ENCODE data around the gene EFCC1.

Gene EFCC1

DNA sequence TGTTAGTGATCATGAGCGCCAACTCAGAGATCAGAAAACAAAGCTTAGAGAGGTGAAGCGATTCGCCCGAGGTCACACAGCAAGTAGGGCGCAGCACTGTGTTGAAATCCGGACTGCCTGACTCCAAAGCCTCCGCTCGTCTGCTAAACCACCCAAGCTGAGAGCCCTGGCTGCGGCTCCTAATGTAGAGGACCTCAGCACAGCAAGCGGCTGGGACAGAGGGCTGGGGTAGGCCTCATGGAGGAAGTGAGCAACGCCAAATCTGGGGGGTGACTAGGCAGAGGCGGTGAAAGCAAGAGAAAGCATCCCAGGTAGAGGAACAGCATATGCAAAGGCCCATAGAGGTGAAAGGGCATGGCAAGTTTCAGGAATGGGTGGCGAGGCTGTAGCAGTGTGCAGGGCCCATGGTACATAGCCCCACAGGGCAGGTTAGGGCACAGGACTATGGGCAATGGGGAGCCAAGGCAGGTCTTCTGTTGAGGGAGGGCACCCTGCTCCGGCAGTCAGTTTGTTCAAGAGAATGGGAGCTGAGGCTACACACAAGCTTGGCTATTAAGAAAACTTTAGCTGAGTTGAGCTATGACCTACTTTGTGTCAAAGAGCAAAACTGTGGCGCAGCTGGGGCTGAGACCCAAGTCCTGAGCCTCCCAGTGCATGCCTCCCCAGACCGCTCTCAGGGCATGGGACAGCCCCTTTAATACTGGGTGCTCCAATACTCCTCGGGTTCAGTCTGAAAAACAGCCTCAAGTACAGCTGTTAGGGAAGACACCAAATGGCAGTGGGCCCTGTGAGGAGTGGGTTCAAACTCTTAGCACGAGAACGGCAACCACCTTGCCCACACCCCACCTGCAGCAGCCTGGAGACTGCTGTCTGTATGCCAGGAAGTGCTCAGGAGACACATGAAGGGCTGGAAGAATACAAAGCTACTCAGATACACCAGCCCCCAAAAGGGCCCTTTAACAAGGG, 6.2 kb upstream of the EFCC1 start:
- no peak for DNase-seq (ENCODE audit: low read depth in 3 of 3)

DNA sequence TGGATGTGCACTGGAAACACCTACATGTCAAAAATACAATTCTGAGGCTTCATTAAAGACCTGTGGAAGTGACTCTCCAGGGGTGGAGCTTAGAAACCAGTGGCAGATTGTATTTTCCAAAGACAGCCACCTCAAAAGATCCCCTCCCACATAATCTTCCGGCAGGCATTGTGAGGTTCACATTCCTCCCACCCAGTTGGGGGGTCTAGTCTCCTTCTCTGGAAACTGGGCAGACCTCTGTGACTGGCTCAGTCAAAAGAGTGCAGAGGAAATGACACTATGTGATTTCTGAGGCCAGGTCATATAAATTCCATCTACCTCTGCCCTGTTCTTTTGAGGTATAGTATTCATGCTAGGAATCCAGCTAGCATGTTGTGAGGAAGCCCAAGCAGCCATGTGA, 5.4 kb upstream of the EFCC1 start:
- DNase-seq (ENCODE audit: low read depth in 3 of 3), result no peak

DNA sequence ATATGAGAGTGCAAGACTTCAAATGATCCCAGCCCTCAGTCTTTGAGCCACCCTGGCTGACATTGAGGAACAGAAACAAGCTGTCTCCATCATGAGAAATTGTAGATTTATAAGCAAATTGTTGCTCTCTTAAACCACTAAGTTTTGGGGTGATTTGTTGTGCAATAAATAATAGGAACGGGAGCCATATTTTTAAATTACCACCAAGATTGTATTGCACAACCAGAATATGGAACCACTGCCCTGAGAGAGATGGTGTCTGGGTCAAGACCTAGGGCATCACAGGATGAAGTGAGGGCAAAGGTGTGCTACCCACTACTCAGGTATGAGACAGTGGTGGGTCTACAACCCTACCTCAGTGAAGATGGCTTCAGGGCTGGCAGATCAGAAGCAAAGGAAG, 4.9 kb upstream of the EFCC1 start:
- DNase-seq (ENCODE audit: low read depth in 3 of 3), result no peak

DNA sequence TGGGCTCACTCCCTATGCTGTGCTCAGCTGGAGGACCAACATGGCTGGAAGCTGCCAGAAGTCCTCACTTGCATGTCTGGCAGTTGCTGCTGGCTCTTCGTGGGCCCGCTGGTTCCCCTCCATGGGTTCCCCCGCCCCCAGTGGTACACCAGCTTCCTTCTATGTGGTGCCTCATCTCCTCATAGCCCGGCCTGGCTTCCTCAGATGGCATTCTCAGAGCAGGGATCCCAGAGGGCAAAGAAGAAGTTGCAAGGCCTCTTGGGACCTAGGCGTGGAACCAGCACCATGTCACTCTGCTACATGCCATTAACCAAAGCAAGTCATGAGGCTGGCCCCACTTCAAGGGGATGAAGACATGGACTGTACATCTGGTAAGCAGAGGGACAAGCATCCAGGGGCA, 4.4 kb upstream of the EFCC1 start:
- DNase-seq (ENCODE audit: low read depth in 3 of 3), result no peak

DNA sequence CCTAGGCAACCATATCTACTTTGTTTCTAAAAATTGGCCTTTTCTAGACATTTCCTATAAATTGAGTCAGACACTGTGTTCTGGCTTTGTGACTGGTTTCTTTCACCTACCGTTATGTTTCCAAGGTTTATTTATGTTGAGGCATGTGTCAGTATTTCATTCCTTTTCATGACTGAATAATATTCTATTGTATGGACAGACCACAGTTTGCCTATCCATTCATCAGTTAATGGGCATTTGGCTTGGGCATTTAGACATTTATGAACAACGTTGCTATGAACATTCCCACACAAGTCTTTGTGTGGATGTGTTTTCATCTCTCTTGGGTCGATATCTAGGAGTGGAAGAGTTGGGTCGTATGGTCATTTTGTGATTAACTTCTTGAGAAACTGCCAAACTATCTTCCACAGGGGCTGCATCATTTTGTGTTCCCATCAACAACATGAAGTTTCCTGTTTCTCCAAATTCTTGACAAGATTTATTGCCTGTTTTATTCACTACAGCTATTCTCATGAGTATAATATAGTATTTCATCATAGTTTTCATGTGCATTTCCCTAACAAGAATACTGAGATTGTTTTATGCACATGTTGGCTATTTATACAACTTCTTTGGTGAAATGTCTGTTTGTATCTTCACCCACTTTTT, 3.5 kb upstream of the EFCC1 start:
- DNase-seq (ENCODE audit: low read depth in 3 of 3), result no peak

DNA sequence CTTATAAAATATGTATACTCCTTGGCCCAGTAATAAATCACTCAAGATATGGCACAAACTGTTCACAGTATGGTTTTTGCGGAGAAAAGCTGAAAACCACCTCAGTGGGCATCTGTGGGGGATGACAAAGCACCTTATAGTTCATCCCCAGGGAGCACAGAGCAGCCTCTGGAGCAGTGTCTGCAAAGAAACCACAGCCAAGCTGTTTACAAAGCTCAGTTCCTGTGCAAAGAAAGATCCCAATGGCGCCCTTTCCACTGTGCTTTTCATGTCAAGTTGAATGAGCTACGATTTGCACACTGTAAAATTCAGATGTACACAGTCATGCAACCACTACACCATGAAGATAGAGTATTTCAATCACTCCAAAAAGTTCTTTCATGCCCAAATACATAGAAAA, 2.5 kb upstream of the EFCC1 start:
- DNase-seq (ENCODE audit: low read depth in 3 of 3), result no peak

DNA sequence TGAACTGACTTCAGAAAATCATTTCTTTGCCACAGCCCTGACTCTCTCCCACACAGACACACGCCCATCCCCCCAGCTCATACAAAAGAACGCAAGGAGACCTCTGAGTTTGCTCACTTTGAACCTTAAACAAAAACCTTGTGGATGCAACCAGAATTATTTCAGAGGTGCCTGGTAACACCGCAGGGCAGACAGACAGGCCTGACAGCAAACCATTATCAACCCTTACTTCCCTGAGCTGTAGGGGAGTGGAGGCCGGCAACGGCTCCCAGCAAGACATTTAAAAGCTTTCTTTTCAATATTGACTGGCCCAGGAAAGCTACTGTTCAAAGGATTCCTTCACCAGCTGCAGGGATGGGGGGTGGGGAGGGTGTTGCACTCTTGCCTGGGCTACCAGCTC, 2.0 kb upstream of the EFCC1 start:
- no peak for DNase-seq (ENCODE audit: low read depth in 3 of 3)

DNA sequence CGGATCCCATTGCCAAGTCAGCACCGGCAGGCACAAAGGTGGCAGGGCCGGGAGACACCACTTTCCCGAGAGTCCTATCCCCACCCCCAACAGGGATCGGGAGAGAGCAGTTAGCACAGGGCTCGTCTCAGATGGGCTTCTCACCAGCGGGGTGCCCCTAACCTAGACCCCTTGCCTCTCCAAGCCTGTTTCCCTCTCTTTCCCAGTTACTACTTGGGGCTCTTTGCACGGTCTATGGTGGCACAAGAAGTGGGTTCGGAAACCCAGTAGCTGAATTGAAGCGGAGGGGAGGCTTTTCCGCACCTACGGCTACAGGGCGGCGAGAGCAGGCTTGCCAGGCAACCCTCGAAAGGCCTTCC, 383 bp upstream of the EFCC1 start:
- no peak for DNase-seq (ENCODE audit: low read depth in 3 of 3)

DNA sequence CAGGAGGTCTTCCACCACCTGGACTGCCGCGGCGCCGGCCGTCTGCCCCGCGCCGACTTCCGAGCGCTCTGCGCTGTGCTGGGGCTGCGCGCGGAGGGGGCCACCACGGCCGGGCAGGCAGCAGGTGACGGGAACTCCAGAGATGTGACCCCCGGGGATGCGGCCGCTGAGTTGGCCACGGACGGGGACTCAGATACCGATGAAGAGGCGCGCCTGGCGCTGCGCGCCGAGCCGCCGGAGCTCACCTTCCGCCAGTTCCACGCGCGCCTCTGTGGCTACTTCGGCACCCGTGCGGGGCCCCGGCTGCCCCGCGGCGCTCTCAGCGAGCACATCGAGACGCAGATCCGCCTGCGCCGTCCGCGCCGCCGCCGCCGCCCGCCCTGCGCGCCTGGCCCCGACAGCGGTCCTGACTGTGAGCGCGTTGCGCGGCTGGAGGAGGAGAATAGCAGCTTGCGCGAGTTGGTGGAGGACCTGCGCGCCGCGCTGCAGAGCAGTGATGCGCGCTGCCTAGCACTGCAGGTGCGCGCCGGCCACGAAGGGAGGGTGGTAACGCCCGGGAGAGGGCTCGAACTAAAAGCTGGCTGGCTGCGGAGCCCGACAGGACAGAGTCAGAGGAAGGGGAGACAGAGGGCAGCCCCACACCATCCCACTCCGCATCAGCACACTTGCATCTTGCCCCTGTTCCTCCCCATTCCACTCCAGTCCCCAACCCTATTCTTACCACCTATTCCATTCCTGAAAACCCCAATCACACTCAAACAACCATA, 885 bp downstream of the EFCC1 start:
- DNase-seq (ENCODE audit: low read depth in 3 of 3), result peak in 1 of 3 experiments; percentile 47

DNA sequence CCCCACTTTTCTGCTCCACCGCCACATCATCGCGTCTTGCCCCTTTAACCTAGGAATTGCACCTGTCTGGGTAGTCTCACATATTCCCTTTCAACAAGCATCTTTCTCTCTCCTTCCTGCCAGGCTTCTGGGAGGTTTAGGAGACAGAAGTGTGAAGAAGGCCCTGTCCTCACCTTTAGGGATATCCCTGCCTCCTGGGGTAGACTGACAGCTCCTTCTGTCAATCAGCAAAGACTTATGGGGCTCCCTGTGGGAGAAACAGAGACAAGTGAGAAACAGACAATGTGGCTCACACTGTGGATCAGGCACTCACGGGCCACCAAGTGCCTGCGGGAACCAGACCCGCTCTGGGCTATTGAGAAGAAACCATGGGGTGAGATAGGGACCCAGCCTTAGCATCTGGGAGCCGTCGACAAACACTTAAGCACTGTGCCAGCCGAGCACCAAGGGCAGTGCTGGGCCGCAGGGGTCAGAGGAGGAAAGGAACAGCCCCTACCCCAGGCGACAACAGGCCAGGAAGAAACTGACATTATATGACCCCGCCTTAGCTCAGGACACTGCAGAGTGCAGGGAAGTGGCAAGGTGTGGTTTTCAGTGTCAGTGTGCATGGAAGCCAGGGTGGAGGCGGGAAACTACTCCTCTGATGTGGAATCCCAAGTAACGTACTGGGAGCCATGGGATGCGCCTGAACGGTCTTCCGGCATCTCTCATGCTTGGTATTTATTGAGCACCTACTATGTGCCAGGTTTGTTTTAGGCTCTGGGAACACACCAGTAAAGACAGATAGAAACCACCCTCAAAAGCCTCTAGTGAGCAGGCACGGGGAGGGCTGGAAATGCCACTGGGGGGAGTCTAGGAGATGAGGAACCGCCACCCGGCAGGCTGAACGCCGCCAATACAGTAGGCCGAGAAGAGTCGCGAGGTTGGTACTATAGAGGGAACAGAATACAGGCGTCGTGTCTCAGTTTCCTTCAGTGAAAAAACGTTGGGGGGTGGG, 1.8 kb downstream of the EFCC1 start:
- no peak for DNase-seq (ENCODE audit: low read depth in 3 of 3)

DNA sequence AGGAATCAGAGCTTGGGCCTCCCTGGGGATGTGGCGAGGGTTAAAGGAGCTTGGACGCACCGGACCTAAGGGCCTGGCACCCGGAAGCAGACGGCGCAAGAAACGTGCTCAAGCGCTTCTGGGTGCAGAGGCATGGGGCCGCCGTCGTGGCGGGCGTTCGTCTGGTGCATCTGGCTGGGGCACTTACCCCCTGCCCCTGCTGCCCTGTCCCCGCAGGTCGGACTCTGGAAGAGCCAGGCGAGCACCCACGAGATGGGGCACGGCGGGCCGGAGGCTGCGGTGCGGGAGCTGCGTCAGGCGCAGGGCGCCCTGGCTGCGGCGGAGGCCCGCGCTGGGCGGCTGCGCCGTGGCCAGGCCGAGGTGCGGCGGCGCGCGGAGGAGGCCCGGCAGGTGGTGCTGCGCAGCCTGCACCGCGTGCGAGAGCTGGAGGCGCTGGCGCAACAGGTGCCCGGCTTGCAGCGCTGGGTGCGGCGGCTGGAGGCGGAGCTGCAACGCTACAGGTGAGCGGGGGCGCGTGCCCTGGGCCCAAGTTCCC, 2.5 kb downstream of the EFCC1 start:
- DNase-seq (ENCODE audit: low read depth in 3 of 3), result peak in 1 of 3 experiments; percentile 48

DNA sequence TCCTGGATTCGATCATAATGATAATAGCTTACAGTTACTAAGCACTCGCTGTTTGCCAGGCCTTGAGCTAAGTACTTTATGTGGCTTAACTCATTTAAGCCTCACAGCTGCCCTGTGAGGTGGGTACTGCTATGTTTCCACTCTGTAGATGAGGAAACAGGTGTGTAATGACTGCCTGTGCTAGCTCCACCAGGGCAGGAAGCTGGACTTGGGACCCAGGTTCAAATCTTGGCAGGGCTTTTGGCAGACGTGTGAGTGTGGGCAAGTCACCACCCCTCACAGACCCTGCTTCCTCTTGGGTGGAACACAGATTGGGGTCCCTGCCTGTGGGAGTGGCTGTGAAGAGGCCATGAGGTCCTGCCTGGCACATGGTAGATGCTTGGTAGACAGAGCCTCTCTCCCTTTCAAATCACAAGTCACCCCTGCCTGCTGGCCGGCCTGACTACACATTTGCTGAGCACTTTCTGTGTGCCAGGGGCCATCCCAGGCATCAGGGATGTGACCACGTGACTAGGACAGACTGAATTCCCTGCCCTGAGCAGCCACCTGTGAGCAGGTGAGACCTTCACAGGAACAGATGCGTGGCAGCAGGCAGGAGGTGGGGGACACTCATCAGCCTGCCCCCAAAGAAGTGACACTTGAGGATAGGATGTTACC, 3.7 kb downstream of the EFCC1 start:
- no peak for DNase-seq (ENCODE audit: low read depth in 3 of 3)

DNA sequence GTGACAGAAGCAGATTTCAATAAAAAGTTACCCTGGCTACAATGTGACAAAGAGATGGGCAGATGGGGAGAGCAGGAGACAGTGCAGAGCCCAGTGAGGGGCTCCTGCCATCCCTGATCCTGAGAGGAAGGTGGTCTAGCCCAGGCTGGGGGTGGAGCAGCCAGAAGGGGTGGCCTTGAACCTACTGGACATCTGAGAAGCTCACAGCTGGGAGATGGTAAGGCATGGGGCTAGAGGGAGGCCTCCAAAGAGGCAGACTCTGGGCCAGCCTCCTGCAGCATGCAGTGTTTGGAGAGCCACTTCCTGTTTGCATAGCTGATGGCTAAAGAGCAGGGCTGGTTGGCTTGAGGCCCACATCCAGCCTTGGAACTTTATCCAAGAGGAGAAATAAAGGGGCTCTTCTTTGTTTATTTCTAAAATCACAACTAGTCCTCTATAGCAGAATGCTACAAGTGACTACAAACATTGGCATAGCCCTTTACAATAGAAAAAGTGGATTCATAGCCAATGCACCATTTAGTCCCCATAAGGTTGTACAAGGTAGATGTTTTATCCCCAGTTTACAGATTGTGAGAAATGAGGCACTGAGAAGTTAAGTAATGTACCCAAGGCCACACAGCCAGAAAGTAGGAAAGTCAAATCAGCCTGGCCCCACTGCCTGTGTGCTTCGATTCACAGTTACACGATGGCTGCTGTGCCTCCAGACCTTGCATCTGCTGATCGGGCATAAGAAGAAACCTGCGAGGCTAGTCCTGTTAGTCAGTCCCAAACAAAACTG, 4.6 kb downstream of the EFCC1 start:
- DNase-seq (ENCODE audit: low read depth in 3 of 3), result no peak

DNA sequence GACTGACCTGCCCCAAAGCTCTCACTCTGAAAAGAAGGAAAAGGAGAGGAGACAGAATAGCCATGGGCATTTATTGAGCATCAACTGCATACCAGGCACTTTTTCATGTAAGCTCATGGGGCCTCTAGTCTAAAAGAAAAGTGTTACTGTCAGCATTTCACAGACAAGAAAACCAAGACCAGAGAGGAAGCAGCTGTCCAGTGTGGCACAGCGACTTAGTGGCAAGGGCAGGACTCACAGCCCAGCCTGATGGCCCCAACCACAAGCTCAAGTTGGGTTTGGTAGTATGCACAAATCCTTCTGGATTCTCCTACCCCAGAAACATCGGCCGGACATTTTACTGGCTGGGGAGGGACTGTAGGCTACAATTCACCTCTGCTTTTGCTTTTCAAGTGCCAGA, 5.8 kb downstream of the EFCC1 start:
- no peak for DNase-seq (ENCODE audit: low read depth in 3 of 3)

DNA sequence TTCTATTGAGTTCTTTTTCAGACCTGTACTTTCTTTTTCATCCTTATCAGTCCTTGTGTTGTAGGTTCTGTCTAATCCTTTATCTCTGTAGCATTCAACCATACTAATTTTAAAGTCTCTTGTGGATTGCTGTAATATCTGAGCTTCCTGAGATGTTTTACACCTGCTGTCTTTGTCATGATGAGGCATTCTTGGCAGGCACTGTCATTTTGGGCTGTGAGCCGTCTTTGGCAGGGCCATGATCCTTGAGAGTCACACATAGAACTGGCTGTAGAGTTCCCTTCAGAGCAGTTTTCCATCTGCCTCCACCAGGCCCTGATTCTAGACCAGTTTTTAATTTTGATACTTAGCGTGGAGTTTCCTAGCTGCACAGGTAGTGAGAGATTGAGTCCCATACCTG, 6.7 kb downstream of the EFCC1 start:
- DNase-seq (ENCODE audit: low read depth in 3 of 3), result no peak

DNA sequence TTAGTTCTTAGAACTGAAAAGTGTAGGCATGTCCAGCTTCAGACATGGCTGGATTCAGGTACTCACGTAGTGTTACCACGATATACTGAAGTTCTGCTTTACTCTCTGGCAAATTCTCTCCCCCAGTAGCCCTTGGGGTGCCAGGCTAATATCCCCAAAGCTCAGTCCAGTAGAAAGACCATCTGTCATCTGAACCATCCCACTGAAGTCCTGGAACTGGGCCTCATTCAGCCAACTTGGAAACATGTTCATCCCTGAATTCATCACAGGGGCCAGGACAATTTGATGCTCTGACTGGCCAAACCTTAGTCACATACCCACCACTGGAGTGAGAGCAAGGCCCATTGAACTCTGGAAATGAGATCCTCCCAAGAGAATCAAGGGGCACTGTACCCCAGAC, 8.2 kb downstream of the EFCC1 start:
- DNase-seq (ENCODE audit: low read depth in 3 of 3), result no peak

DNA sequence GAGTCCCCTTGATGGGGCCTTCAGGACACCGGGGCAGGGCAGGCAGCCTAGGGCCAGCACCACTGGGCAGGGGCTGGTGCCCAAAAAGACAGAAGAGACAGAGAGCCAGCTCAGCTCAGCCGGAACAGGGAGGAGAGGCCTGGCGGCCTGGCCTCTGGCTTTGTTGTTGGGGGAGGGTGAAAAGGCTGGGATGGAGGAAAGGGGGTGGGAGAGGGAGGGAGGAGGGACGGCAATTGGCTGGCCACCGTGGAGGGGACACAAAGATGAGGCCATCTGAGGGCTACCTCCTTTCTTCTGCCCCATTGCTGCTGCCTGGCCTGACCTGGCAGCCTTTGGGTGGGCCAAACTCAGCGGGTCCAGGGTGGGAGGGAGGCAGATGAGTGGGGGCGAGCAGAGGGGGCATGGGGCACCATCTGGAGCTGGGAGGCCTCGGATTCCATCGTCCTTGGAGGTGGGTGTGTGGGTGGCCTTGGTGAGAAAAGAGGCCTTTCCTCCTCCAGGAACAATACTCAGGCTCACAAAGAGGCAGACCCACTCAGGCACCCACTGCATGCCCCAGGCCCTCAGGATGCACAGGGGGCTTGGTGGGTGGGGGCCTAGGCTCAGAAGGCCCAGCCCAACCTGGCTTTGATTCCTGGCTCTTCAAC, 9.3 kb downstream of the EFCC1 start:
- DNase-seq (ENCODE audit: low read depth in 3 of 3), result no peak

DNA sequence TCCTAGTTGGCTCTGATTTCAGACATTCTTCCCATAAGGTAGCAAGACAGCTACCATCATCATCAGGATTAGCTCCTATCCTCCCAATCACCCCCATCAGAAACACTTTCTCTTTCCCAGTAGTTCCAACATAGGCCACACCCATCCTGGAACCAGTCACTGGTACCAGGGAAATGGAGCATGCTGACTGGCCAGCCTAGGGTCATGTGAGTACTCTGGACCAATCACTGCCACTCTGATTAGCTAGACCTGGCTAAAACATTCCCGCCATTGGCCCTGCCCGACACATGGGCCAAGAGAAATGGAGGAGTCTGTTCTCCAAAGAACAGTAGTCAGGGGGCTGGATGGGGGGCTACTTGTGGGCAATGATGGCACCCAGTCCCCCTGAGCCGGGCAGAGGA, 12.4 kb downstream of the EFCC1 start:
- no peak for DNase-seq (ENCODE audit: low read depth in 3 of 3)

DNA sequence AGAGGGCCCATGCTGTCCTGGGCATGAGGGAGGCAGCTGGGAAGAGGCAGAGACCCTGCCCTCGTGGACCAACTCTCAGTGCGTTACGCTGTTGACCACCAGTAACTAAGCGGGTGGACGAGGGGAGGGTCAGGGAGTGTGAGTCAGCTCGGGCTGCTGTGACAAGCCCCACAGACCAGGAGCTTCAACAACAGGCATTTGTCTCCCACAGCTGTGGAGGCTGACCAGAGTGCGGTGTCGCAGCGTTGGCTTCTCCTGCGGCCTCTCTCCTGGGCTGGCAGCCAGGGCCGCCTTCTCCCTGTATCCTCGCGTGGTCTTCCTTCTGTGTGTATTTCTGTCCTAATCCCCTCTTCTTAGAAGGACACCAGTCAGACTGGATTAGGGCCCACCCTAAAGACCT, 13.0 kb downstream of the EFCC1 start:
- no peak for DNase-seq (ENCODE audit: low read depth in 3 of 3)
